ENCODE measurements around the gene CDH23. TPM values are rescaled to one million over a fixed set of nuclear protein-coding genes. Genes with fewer than 3 reads are reported as not detected.

CDH23 gene
- total and polyA plus RNA-seq, 9 of the 15 experiments (the other 6 are each of a cell fraction or from before 2014, with no cell fraction given): 0.18 to 1.2 (median 0.47) TPM

DNA sequence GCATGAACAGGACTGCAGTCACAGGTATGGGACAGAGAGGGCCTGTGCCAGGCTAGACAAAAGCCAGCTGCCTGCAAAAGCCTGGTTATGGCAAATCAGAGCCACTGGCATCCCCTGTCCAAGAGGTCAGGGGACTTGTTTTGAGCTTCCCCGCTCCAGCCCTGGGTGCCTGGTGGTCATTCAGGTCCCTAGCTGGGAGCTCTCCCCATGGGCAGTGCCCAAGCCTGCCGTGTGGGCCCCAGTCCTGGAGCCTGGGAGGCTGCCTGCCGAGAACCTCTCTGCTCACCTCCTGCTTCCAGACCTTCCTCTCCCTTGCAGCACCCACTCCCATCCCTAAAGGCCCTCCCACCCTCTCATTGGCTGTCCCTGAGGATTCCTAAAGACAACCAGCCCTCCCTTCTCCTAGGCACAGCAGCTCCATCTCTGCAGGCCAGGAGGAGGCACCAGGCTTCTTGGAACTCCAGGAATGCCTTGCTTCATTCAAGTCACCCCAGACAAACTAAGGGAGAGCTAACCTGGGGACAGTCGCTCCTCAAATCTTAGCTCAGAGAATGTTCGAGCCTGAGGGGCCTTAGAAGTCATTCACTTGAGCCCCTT is 172.3 kb downstream of the CDH23 start:
- H3K27me3 ChIP-seq (ENCODE audit: control insufficient read depth in 2 of 2, insufficient read depth in 2 of 2, low read length in 2 of 2): peaks cover 4 to 9% of the 10 kb centered on the region in 2 experiments; a peak in 4 of 5 replicates
- no peak overlapping the region for H3K4me2 ChIP-seq (ENCODE audit: insufficient read depth, low read length)
- BruUV-seq (replicated peaks): no TSS peak
- no peaks in the 10 kb centered on the region for H4K20me1 ChIP-seq (replicated peaks; ENCODE audit: control insufficient read depth, insufficient read depth, low read length)
- no peak overlapping the region for H3K4me3 ChIP-seq
- WGBS (ENCODE audit: insufficient coverage, low coverage, missing lambda C conversion rate): 29% methylated on average over 5 of the region's 5 CpGs
- H3K9me1 ChIP-seq (ENCODE audit: control insufficient read depth, insufficient read depth, low read length): no peaks in the 10 kb centered on the region
- no peak overlapping the region for H2AFZ ChIP-seq (ENCODE audit: low read depth, low read length)
- in situ Hi-C loops (cut with MboI) (loop anchor here (5.0 kb wide), 1 partner anchor 252 kb away; the partner anchor contains the start of gene SLC29A3), intact Hi-C loops (cut with micrococcal nuclease) (no loop called here)
- no peaks in the 10 kb centered on the region for H3K79me2 ChIP-seq (ENCODE audit: control insufficient read depth, insufficient read depth, low read length)
- H3K9me3 ChIP-seq (replicated peaks; ENCODE audit: control insufficient read depth, insufficient read depth, low read depth, low read length): no peaks in the 10 kb centered on the region
- FAIRE-seq (no peak), DNase-seq (ENCODE audit: extremely low read depth in 1 of 4, low spot score in 3 of 4) (no peak), ATAC-seq (no peak)
- no peak overlapping the region for H3K27ac ChIP-seq (ENCODE audit: extremely low read depth, low read depth, low read length)
- peaks cover 0 to 12% of the 10 kb centered on the region in 2 experiments; a peak in 2 of 5 replicates for H3K4me1 ChIP-seq (replicated peaks in 1 of 2; ENCODE audit: control insufficient read depth in 2 of 2, insufficient read depth in 2 of 2, low read length in 2 of 2)
- no peaks in the 10 kb centered on the region for H3K36me3 ChIP-seq (ENCODE audit: control insufficient read depth, insufficient read depth, low read length)
- ChIA-PET POLR2A (interaction anchor here (0.6 to 1.5 kb wide), 3 partner anchors 13 to 282 kb away, joined by 3 to 4 read pairs (median 3); partner anchors contain the start of gene PSAP), CTCF (ENCODE audit: low intra/inter-chr PET ratio) (interaction anchor here (0.7 to 2.3 kb wide), 4 partner anchors 92 to 255 kb away, joined by 3 to 18 read pairs (median 6); no protein-coding TSS in a partner anchor)
- peak overlapping the region in 1 of 2 experiments; percentile 38; a peak in 1 of 4 replicates for H3K9ac ChIP-seq (ENCODE audit: insufficient read depth in 1 of 2, low read depth in 2 of 2, low read length in 2 of 2)
- TF ChIP-seq, protein P1, sequence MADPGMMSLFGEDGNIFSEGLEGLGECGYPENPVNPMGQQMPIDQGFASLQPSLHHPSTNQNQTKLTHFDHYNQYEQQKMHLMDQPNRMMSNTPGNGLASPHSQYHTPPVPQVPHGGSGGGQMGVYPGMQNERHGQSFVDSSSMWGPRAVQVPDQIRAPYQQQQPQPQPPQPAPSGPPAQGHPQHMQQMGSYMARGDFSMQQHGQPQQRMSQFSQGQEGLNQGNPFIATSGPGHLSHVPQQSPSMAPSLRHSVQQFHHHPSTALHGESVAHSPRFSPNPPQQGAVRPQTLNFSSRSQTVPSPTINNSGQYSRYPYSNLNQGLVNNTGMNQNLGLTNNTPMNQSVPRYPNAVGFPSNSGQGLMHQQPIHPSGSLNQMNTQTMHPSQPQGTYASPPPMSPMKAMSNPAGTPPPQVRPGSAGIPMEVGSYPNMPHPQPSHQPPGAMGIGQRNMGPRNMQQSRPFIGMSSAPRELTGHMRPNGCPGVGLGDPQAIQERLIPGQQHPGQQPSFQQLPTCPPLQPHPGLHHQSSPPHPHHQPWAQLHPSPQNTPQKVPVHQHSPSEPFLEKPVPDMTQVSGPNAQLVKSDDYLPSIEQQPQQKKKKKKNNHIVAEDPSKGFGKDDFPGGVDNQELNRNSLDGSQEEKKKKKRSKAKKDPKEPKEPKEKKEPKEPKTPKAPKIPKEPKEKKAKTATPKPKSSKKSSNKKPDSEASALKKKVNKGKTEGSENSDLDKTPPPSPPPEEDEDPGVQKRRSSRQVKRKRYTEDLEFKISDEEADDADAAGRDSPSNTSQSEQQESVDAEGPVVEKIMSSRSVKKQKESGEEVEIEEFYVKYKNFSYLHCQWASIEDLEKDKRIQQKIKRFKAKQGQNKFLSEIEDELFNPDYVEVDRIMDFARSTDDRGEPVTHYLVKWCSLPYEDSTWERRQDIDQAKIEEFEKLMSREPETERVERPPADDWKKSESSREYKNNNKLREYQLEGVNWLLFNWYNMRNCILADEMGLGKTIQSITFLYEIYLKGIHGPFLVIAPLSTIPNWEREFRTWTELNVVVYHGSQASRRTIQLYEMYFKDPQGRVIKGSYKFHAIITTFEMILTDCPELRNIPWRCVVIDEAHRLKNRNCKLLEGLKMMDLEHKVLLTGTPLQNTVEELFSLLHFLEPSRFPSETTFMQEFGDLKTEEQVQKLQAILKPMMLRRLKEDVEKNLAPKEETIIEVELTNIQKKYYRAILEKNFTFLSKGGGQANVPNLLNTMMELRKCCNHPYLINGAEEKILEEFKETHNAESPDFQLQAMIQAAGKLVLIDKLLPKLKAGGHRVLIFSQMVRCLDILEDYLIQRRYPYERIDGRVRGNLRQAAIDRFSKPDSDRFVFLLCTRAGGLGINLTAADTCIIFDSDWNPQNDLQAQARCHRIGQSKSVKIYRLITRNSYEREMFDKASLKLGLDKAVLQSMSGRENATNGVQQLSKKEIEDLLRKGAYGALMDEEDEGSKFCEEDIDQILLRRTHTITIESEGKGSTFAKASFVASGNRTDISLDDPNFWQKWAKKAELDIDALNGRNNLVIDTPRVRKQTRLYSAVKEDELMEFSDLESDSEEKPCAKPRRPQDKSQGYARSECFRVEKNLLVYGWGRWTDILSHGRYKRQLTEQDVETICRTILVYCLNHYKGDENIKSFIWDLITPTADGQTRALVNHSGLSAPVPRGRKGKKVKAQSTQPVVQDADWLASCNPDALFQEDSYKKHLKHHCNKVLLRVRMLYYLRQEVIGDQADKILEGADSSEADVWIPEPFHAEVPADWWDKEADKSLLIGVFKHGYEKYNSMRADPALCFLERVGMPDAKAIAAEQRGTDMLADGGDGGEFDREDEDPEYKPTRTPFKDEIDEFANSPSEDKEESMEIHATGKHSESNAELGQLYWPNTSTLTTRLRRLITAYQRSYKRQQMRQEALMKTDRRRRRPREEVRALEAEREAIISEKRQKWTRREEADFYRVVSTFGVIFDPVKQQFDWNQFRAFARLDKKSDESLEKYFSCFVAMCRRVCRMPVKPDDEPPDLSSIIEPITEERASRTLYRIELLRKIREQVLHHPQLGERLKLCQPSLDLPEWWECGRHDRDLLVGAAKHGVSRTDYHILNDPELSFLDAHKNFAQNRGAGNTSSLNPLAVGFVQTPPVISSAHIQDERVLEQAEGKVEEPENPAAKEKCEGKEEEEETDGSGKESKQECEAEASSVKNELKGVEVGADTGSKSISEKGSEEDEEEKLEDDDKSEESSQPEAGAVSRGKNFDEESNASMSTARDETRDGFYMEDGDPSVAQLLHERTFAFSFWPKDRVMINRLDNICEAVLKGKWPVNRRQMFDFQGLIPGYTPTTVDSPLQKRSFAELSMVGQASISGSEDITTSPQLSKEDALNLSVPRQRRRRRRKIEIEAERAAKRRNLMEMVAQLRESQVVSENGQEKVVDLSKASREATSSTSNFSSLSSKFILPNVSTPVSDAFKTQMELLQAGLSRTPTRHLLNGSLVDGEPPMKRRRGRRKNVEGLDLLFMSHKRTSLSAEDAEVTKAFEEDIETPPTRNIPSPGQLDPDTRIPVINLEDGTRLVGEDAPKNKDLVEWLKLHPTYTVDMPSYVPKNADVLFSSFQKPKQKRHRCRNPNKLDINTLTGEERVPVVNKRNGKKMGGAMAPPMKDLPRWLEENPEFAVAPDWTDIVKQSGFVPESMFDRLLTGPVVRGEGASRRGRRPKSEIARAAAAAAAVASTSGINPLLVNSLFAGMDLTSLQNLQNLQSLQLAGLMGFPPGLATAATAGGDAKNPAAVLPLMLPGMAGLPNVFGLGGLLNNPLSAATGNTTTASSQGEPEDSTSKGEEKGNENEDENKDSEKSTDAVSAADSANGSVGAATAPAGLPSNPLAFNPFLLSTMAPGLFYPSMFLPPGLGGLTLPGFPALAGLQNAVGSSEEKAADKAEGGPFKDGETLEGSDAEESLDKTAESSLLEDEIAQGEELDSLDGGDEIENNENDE (IDR thresholded peaks at IDR 0.05; ENCODE audit: low read depth, low read length): no peak
- TF ChIP-seq, protein P2, sequence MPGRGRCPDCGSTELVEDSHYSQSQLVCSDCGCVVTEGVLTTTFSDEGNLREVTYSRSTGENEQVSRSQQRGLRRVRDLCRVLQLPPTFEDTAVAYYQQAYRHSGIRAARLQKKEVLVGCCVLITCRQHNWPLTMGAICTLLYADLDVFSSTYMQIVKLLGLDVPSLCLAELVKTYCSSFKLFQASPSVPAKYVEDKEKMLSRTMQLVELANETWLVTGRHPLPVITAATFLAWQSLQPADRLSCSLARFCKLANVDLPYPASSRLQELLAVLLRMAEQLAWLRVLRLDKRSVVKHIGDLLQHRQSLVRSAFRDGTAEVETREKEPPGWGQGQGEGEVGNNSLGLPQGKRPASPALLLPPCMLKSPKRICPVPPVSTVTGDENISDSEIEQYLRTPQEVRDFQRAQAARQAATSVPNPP (IDR thresholded peaks at IDR 0.05; ENCODE audit: borderline replicate concordance, insufficient read depth, insufficient read length): no peak
- TF ChIP-seq TBL1XR1 (IDR thresholded peaks at IDR 0.05; ENCODE audit: low read length in 2 of 2) (no peak), RAD21 (CRISPR knock-in tag; conservative IDR thresholded peaks at IDR 0.05 in 1 of 2, IDR thresholded peaks at IDR 0.05 in 1 of 2) (no peak), RBM17 (IDR thresholded peaks at IDR 0.05; ENCODE audit: borderline replicate concordance, low read depth, low read length) (no peak)
